NCI-H2081 treated with DMSO at 0.1 percent for 48 hours (cell line): ENCODE results near the gene IL19.
"Not testable (repeated sequence)": the region's sequence is repeated elsewhere in the genome, so short reads cannot be mapped to it uniquely, and the experiment has no call there.

Experiments used
- DNase-seq: peaks from one replicate; lab custom pipeline; 2025; lab: John Stamatoyannopoulos, UW

The IL19 gene

DNA sequence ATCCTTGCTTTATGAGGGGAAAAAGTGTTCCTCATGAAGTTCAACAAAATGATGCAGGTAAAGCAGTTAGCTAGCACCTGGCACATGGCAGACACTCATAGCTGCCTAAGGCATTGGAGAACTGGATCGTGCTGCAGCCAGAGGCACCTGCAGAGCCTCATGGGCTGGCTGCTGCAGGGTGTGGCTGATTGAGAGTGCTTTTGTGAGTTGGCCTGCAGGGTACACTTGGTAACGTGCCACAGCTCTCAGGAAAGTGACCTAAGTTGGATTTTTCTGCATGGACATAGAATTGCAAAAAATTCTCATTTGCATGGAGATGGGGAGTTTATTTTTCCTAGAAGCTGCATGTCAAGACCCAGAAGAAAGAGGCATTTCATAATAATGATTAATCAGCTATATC is 63.2 kb downstream of the IL19 start:
- no peak for DNase-seq

DNA sequence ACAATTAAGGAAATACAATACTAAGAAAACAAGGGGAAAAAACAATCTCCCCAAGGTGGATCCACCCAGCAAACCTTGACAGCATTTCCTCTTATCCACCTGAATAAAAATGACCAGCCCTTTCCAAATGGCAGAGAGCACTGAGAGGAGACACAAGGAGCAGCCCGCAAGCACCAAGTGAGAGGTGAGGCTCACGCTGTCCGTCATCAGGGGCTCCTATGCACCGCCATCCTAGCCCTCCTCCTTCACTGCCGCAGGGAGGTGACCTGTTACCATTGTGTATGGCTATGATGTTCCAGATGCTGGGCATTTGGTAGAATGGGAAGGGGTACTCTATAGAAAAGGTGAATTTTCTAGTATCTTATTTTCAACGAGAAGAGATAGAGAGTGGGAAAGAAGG is 63.6 kb downstream of the IL19 start:
- no peak for DNase-seq

GRCh38 chr1:206834711-206835110 is 64.1 kb downstream of the IL19 start:
- DNase-seq: no peak

DNA sequence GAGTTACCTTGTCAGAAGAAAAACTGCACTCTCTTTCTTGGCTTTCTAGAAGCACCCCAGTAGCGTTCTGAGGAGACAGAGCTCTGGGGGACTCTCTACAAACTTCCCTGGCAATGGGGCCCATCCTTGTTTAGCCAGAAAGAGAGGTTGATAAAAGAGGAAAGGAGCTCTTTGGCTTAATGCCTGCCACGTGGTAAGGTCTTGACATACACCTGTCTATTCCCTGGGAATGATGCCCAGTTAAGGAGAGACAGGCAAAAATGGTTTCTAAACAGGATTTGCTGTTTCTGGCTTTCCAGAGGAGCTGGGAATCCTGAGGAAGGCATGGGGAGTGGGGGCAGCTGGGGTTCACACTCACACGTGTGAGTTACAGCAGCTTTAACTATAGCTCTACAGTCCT is 64.6 kb downstream of the IL19 start:
- no peak for DNase-seq

GRCh38 chr1:206836111-206836510 is 65.5 kb downstream of the IL19 start:
- DNase-seq: no peak

GRCh38 chr1:206839006-206839560 is 68.5 kb downstream of the IL19 start:
- no peak for DNase-seq

DNA sequence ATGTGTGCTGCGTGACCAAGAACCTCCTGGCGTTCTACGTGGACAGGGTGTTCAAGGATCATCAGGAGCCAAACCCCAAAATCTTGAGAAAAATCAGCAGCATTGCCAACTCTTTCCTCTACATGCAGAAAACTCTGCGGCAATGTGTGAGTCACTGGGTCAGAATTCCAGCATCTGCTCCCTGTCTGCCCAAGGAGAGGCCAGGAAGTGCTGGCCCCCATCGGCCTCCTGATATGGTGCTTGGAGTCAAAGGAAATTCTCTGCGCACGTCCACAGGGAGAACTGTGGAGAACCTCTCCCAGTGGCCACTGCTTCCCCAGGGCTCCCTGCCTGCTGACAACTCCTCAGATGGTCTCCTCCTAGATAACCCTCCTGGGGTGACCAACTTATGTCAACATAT is 69.3 kb downstream of the IL19 start:
- no peak for DNase-seq

- no peak for DNase-seq
Observed at GRCh38 chr1:206841609-206842323, 71.2 kb downstream of the IL19 start.

DNA sequence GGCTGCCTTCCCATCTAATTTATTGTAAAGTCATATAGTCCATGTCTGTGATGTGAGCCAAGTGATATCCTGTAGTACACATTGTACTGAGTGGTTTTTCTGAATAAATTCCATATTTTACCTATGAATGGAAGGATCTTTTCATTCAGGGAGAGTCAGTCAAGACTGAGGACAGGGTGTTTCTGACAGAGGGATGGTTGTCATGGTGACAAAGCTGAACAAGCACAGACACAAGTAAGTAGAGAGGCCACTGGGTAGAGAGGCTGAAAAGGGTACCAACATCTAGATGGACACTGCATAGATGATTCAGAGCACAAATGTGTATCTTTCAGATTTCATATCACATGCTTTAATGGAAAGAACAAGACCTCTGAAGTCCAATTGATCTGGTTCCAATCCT is 72.3 kb downstream of the IL19 start:
- DNase-seq: no peak

GRCh38 chr1:206843626-206844025 is 73.1 kb downstream of the IL19 start:
- DNase-seq: no peak

DNA sequence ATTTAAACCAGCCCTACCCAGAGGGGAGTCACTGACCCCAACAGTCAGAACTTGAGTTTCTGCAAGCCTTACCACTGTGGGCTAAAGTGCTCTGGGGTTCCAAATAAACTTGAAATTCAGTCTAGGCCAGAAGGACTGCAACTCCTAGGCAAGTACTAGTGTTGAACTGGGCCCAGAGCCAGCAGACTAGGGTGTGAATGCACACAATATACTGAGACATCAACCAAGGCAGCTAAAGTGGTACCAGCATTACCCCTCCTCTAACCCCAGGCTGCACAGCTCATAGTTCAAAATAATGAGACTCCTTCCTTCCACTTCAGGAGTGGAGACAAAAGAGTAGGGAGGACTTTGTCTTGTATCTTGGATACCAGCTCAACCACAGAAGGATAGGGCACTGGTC is 75.9 kb downstream of the IL19 start:
- DNase-seq: no peak

DNA sequence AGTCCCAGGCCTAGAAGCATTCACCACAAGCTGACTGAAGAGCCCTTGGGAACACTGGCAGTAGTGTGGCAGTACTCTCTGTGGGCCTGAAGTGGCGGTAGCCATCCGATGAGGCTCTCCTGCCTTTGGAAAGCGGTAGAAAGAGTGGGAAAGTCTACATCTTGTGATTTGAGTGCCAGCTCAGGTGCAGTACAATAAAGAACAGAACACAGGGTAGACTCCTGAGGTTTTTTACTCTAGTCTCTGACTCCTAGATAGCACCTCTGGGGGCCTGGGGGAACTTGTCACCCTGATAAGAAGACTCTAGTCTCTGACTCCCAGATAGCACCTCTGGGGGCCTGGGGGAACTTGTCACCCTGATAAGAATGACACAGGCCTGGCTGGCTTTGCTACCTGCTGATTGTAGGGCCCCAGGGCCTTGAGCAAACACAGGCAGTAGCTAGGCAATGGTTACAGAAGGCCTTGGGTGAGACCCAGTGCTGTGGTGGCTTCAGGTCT is 76.8 kb downstream of the IL19 start:
- no peak for DNase-seq

- DNase-seq: no peak
Observed at GRCh38 chr1:206847946-206848345, 77.4 kb downstream of the IL19 start.

DNA sequence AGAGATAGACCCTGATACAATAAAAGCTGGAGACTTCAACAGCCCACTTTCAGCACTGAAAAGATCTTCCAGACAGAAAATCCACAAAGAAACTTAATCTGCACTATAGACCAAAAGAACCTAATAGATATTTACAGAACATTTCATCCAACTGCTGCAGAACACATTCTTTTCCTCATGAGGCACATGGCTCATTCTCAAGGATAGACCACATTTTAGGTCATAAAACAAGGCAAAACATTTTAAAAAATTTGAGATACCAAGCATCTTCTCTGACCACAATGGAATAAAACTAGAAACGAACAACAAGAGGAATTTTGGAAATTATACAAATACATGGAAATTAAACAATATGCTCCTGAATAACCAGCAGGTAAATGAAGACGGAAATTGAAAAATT is 79.8 kb downstream of the IL19 start:
- no peak for DNase-seq

DNA sequence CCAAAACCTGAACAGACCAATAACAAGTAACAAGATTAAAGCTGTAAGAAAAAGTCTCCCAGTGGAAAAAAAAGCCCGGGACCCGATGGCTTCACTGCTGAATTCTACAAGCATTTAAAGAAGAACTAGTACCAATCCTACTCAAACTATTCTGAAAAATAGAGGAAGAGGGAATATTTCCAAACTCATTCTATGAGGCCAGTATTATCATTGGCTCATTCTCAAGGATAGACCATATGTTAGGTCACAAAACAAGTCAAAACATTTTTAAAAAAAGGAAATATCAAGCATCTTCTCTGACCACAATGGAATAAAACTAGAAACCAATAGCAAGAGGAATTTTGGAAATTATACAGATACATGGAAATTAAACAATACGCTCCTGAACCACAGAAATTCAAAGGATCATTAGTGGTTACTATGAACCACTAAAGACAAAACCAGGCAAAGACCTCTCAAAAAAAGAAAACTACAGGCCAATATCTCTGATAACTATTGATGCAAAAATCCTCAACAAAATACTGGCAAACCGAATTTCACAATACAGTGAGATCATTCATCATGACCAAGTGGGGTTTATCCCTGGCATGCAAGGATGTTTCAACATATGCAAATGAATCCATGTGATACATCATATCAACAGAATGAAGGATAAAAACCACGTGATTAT is 80.9 kb downstream of the IL19 start:
- DNase-seq: no peak

- not testable (repeated sequence) for DNase-seq
Observed at GRCh38 chr1:206852662-206853061, 82.1 kb downstream of the IL19 start.

GRCh38 chr1:206853696-206854095 is 83.1 kb downstream of the IL19 start:
- DNase-seq: not testable (repeated sequence)

GRCh38 chr1:206854401-206855129 is 84.0 kb downstream of the IL19 start:
- no peak for DNase-seq

DNA sequence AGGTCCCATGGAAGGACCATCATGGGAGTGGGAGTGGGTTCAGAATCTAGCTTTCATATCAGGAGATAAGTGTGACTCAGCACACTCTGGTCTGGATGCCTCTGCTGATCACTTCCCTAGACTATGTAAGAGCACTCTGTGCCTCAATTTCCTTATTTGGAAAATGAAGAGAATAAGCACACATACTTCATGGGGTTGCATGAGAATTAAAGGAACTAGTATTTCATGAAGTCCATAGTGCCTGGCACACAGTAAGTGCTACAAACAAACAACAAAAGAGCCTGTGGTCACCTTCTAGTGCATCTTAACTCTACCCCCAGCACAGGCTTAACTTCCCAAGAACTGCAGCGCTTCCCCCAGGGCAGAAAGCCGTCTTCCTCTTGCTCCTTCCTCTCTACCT is 85.3 kb downstream of the IL19 start:
- DNase-seq: no peak

- no peak for DNase-seq
Observed at GRCh38 chr1:206856674-206857464, 86.3 kb downstream of the IL19 start.

DNA sequence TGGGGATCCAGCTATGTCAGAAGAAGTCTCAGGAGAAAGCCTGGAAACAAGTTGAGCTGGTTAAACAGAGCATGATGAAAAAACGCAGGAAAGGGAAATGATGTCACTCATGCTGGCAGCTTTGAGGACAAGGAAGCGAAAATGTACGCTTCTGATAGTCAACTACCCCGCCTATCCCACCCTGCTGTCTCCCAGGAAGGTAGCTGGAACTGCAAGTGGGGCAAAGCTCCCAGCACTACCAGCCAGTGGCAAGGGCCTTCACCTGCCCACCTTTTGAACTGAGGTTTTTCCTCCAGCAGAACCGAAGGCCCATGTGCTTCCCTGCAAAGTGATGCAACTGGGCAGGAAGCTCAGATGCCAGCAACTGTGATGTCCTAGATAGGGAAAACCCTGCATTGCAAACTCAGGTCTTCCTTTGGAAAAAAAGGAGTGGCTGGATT is 88.5 kb downstream of the IL19 start:
- no peak for DNase-seq

DNA sequence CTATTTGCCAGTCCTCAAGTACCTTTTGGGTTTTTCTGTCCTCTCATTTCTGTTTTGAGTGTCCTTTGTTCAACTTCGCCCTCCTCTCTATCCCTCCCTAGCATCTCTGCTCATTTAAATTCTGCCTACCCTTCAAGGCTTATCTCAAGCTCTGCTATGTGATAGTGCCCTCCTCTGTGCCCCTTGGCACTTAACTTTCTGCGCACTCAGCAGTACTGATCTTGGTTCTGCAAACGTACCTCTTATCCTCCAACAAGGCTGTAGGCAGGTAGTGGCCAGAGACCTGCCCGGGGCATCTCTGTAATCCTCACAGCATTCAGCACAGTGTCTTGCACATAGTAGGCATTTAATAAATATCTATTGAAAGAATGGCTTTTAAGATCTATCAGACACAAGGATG is 89.6 kb downstream of the IL19 start:
- no peak for DNase-seq
